Neutrophil (primary cell): Measurements from ENCODE around the gene CCDC8.
"Not testable (repeated sequence)": the region's sequence is repeated elsewhere in the genome, so short reads cannot be mapped to it uniquely, and the experiment has no call there.

Experiments
- H3K27ac ChIP-seq: fragments of 200-600 bp; sonication (generic); 2 replicates; pipeline ENCODE4 v1.5.1; 2016; ENCODE audit warnings: mild to moderate bottlenecking, moderate library complexity
- H3K27me3 ChIP-seq: fragments of 200-600 bp; sonication (generic); 2 replicates; pipeline ENCODE4 v1.6.0; 2016; ENCODE audit warnings: mild to moderate bottlenecking
- H3K36me3 ChIP-seq: fragments of 200-600 bp; sonication (generic); 2 replicates; pipeline ENCODE4 v1.5.1; 2017
- H3K4me1 ChIP-seq, 2 experiments: fragments of 200-600 bp in 1 of 2; sonication (generic) in 1 of 2; 1 replicate in 1 of 2; 2 replicates in 1 of 2; pipeline versions ENCODE4 v1.5.1 to v1.6.1; 2013 to 2016; ENCODE audit warnings: low read depth in 1 of 2, low read length in 1 of 2, mild to moderate bottlenecking in 1 of 2, moderate library complexity in 1 of 2; ENCODE audit not compliant: control insufficient read depth in 1 of 2, insufficient read depth in 1 of 2
- H3K4me3 ChIP-seq, 2 experiments: fragments of 200-600 bp in 1 of 2; sonication (generic) in 1 of 2; 1 replicate in 1 of 2; 2 replicates in 1 of 2; pipeline ENCODE4 v1.5.1; 2013 to 2016; ENCODE audit warnings: low read depth in 1 of 2, low read length in 1 of 2, mild to moderate bottlenecking in 1 of 2, moderate library complexity in 1 of 2
- H3K9me3 ChIP-seq: fragments of 200-600 bp; sonication (generic); 2 replicates; pipeline ENCODE4 v1.5.1; 2016
- TF ChIP-seq, protein P1 (sequence below): fragments of 200-600 bp; sonication (generic); IDR thresholded peaks from 2 replicates; pipeline ENCODE4 v1.5.1; 2016; ENCODE audit warnings: antibody characterized with exemption

Gene CCDC8

GRCh38 chr19:46381346-46381745 lies 32.0 kb downstream of the CCDC8 start:
- H3K4me1 ChIP-seq, result no peaks in the 10 kb centered on the region
- TF ChIP-seq, protein P1, sequence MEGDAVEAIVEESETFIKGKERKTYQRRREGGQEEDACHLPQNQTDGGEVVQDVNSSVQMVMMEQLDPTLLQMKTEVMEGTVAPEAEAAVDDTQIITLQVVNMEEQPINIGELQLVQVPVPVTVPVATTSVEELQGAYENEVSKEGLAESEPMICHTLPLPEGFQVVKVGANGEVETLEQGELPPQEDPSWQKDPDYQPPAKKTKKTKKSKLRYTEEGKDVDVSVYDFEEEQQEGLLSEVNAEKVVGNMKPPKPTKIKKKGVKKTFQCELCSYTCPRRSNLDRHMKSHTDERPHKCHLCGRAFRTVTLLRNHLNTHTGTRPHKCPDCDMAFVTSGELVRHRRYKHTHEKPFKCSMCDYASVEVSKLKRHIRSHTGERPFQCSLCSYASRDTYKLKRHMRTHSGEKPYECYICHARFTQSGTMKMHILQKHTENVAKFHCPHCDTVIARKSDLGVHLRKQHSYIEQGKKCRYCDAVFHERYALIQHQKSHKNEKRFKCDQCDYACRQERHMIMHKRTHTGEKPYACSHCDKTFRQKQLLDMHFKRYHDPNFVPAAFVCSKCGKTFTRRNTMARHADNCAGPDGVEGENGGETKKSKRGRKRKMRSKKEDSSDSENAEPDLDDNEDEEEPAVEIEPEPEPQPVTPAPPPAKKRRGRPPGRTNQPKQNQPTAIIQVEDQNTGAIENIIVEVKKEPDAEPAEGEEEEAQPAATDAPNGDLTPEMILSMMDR, result no peak
- no peak overlapping the region for H3K27ac ChIP-seq
- no peaks in the 10 kb centered on the region for H3K27me3 ChIP-seq
- H3K36me3 ChIP-seq, result peaks cover 48% of the 10 kb centered on the region
- H3K4me3 ChIP-seq, result no peak overlapping the region
- H3K9me3 ChIP-seq, result no peaks in the 10 kb centered on the region

DNA sequence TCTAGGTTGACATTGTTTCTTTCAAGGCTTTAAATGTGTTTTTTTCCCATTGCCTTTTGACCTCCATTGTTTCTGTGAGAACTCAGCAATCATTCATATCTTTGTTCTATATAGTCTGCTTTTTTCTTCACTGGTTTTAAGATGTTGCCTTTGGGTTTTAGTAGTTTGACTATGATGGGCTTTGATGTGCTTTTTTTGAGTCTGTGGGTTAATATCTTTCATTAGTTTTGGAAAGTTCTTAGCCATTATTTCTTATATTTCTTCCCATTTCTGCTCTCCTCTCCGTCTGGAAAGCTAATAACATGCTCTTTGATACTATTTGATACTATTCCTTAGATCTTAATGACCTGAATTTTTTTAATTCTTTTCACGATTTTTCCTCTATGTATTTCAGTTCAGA lies 32.7 kb downstream of the CCDC8 start:
- TF ChIP-seq, protein P1, result no peak
- H3K4me3 ChIP-seq, result no peak overlapping the region
- H3K9me3 ChIP-seq, result no peaks in the 10 kb centered on the region
- H3K27me3 ChIP-seq, result no peaks in the 10 kb centered on the region
- peaks cover 55% of the 10 kb centered on the region for H3K36me3 ChIP-seq
- H3K27ac ChIP-seq, result no peak overlapping the region
- H3K4me1 ChIP-seq, result no peaks in the 10 kb centered on the region

DNA sequence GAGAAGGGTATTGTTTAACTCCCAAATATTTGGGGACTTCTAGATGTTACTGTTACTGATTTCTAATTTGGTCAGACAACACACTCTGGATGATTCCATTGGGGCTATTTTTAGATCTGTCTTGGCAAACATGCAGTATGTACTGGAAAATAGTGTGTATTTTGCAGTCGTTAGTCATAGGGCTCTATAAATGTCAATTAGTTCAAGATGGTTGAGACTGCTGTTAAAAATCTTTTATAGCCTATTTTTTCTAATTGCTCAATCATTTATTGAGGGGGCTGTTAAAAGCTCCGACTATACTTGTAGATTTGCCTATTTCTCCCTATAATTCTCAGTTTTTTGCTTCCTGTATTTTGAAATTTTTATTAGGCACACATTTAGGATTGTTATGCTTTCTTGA lies 35.1 kb downstream of the CCDC8 start:
- TF ChIP-seq, protein P1, result no peak
- H3K27me3 ChIP-seq, result no peaks in the 10 kb centered on the region
- H3K9me3 ChIP-seq, result no peaks in the 10 kb centered on the region
- H3K4me3 ChIP-seq, result no peak overlapping the region
- H3K36me3 ChIP-seq, result peaks cover 43% of the 10 kb centered on the region
- H3K27ac ChIP-seq, result no peak overlapping the region
- no peaks in the 10 kb centered on the region for H3K4me1 ChIP-seq

- Histone ChIP-seq H3K27me3 (no peaks in the 10 kb centered on the region), H3K27ac (no peak overlapping the region), H3K4me1 (no peaks in the 10 kb centered on the region), H3K9me3 (no peaks in the 10 kb centered on the region), H3K4me3 (no peak overlapping the region), H3K36me3 (peaks cover 34% of the 10 kb centered on the region)
- TF ChIP-seq, protein P1, result no peak
Observed at GRCh38 chr19:46376241-46377153, 36.9 kb downstream of the CCDC8 start.

DNA sequence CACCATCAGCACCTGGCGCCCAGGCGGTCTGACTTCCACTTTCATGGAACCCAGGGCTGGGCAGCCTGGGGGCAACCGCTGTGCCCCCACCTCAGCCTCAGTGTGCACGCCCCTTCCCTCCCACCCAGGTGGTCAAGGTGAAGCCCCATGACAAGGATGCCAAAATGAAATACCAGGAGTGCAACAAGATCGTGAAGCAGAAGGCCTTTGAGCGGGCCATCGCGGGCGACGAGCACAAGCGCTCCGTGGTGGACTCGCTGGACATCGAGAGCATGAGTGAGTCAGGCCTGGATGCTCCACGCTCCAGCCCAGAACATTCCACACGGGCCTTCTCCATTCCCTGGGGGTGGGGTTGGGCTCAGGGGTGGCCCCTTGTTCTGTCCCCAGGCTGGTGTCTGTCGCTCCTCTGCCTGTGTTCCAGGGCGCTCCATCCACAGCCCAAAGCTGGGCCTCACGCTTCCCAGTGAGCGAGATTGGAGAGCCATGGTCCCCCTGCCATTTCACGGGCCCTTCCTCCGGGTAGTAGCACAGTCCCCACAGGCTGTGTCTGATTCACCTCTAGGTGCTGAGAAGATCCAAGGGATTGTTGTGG lies 37.8 kb downstream of the CCDC8 start:
- H3K36me3 ChIP-seq, result peaks cover 32% of the 10 kb centered on the region

More for the DNA sequence above, 37.8 kb downstream of the CCDC8 start:
- not testable (repeated sequence) for H3K27ac ChIP-seq, H3K9me3 ChIP-seq, H3K4me3 ChIP-seq, H3K27me3 ChIP-seq, H3K4me1 ChIP-seq
